ENCODE data around the gene FAT2. TPM values are rescaled to one million over a fixed set of nuclear protein-coding genes. Genes with fewer than 3 reads are reported as not detected.

FAT2 gene
- total and polyA plus RNA-seq, 10 of the 15 experiments (the other 5 are each of a cell fraction or from before 2014, with no cell fraction given) = 0.01 to 0.06 (median 0.03) TPM; not detected in 3

GRCh38 chr5:151584057-151584937 lies 6.8 kb downstream of the FAT2 start:
- ChIA-PET CTCF (interaction anchor here (0.5 to 2.0 kb wide), 3 partner anchors 16 to 1487 kb away, joined by 3 to 9 read pairs (median 3); no protein-coding TSS in a partner anchor), SMC1A (ENCODE audit: uncharacterized antibody, unreplicated experiment) (no interaction called here), POLR2A (no interaction called here), RAD21 (ENCODE audit: unreplicated experiment) (no interaction called here)
- ATAC-seq (no peak), FAIRE-seq (no peak), DNase-seq (ENCODE audit: low read depth, low spot score) (no peak)
- H3K36me3 ChIP-seq (ENCODE audit: control insufficient read depth in 2 of 2, insufficient read depth in 2 of 2, low read length in 1 of 2) = no peaks in the 10 kb centered on the region
- no peak overlapping the region for H2AFZ ChIP-seq (ENCODE audit: control insufficient read depth, low read depth, low read length)
- intact Hi-C loops (cut with micrococcal nuclease; ENCODE audit: unreplicated experiment) (no loop called here), in situ Hi-C loops (cut with MboI) (no loop called here)
- H4K20me1 ChIP-seq (ENCODE audit: control insufficient read depth, insufficient read depth) = no peaks in the 10 kb centered on the region
- no peak overlapping the region for H3K4me2 ChIP-seq (ENCODE audit: control insufficient read depth, insufficient read depth)
- H3K9me3 ChIP-seq (replicated peaks; ENCODE audit: control insufficient read depth, insufficient read depth, low read length) = no peaks in the 10 kb centered on the region
- no peaks in the 10 kb centered on the region for H3K79me2 ChIP-seq (ENCODE audit: control insufficient read depth, insufficient read depth, low read length)
- H3K27me3 ChIP-seq (replicated peaks in 1 of 2; ENCODE audit: control insufficient read depth in 2 of 2, insufficient read depth in 2 of 2, low read length in 1 of 2) = peaks cover 0 to 2% of the 10 kb centered on the region in 2 experiments; a peak in 1 of 4 replicates
- no peak overlapping the region for H3K9ac ChIP-seq (ENCODE audit: control insufficient read depth, insufficient read depth, low read length)
- H3K4me1 ChIP-seq (ENCODE audit: control insufficient read depth, insufficient read depth, low read length) = no peaks in the 10 kb centered on the region
- no peak for TF ChIP-seq SIN3A (IDR thresholded peaks at IDR 0.05; ENCODE audit: low read depth, low read length)
- TF ChIP-seq ZNF207 (IDR thresholded peaks at IDR 0.05; ENCODE audit: borderline replicate concordance) = no peak
- TF ChIP-seq ELK1 (IDR thresholded peaks at IDR 0.05; ENCODE audit: low read depth, low read length) = no peak
- no peak for TF ChIP-seq FOXM1 (IDR thresholded peaks at IDR 0.05; ENCODE audit: low read depth, low read length)
- TF ChIP-seq SUZ12 (IDR thresholded peaks at IDR 0.05; ENCODE audit: unreplicated experiment) = no peak
- no peak for TF ChIP-seq WRNIP1 (IDR thresholded peaks at IDR 0.05; ENCODE audit: borderline replicate concordance, low read depth, low read length)
- TF ChIP-seq TCF7 (IDR thresholded peaks at IDR 0.05; ENCODE audit: borderline replicate concordance) = no peak
- no peak for TF ChIP-seq ZNF217 (IDR thresholded peaks at IDR 0.05)
- no peak for TF ChIP-seq CBX5 (IDR thresholded peaks at IDR 0.05; ENCODE audit: low read depth)
- no peak for TF ChIP-seq RELA (IDR thresholded peaks at IDR 0.05; ENCODE audit: borderline replicate concordance, partially characterized antibody)
- no peak for TF ChIP-seq MEF2B (IDR thresholded peaks at IDR 0.05; ENCODE audit: partially characterized antibody, poor library complexity, severe bottlenecking)
- no peak for TF ChIP-seq RCOR1 (conservative IDR thresholded peaks at IDR 0.05; ENCODE audit: low read depth, low read length)
- no peak for TF ChIP-seq IKZF2 (IDR thresholded peaks at IDR 0.05)
- H3K27ac ChIP-seq (ENCODE audit: control insufficient read depth, insufficient read depth) = no peak overlapping the region
- BruUV-seq (replicated peaks) = no TSS peak
- WGBS (ENCODE audit: insufficient coverage, insufficient replicate concordance, low lambda C conversion rate, missing lambda C conversion rate) = 52% methylated on average over 14 of the region's 14 CpGs
- no peak overlapping the region for H3K4me3 ChIP-seq
